Breast epithelium (tissue), 4 donors: ENCODE data around the gene HAND1. TPM values are rescaled to one million over a fixed set of nuclear protein-coding genes. Genes with fewer than 3 reads are reported as not detected.

ENCODE experiments used
- DNase-seq, 2 donors: peaks; one replicate each; pipeline ENCODE4 v3.0.0-alpha.2; 2019; ENCODE audit warnings: low spot score in 2 of 2
- H3K27ac ChIP-seq, 2 donors: fragments of 200-600 bp; sonication (generic) in 1 of 2; one replicate each; pipeline ENCODE4 v1.5.1; 2016 to 2019; ENCODE audit warnings: mild to moderate bottlenecking in 1 of 2
- H3K27me3 ChIP-seq, 2 donors: fragments of 200-600 bp; sonication (generic) in 1 of 2; one replicate each; pipeline versions ENCODE4 v1.5.1 to v1.6.0; 2017 to 2019; ENCODE audit warnings: control low read depth in 1 of 2, mild to moderate bottlenecking in 1 of 2
- H3K36me3 ChIP-seq: fragments of 200-600 bp; one replicate; pipeline ENCODE4 v1.5.1; 2019
- H3K4me1 ChIP-seq, 2 donors: fragments of 200-600 bp; sonication (generic); one replicate each; pipeline ENCODE4 v1.5.1; 2016 to 2019; ENCODE audit warnings: control low read depth in 1 of 2
- H3K4me3 ChIP-seq, 3 donors: fragments of 200-600 bp; sonication (generic); 1 replicate in 2 of 3; 2 replicates in 1 of 3; pipeline ENCODE4 v1.5.1; 2016 to 2019; ENCODE audit warnings: mild to moderate bottlenecking in 3 of 3, moderate library complexity in 2 of 3
- H3K9me3 ChIP-seq, 2 donors: fragments of 200-600 bp; sonication (generic) in 1 of 2; one replicate each; pipeline ENCODE4 v1.5.1; 2016 to 2019; ENCODE audit warnings: control low read depth in 1 of 2
- POLR2A ChIP-seq: fragments of 450-650 bp; IDR thresholded peaks from one replicate; pipeline ENCODE4 v1.6.1; 2016; ENCODE audit warnings: antibody characterized with exemption, mild to moderate bottlenecking, moderate library complexity
- POLR2AphosphoS5 ChIP-seq, 3 donors: sonication (generic); formaldehyde crosslinking; IDR thresholded peaks; one replicate each; pipeline ENCODE4 v1.6.1; 2017; ENCODE audit warnings: antibody characterized with exemption in 3 of 3
- intact Hi-C: fragments of 100-400 bp; cut with DNase I; formaldehyde crosslinking; loops from one replicate; pipeline ENCODE4 v1.15.1; 2023; ENCODE audit warnings: low total_unique reads
- total RNA-seq, 3 donors: library from RNA; depleted of rRNA; stranded (reverse); fragments of >200 nt; gene quantifications; one replicate each; pipeline ENCODE4 v1.1.0, GENCODE V29; 2016
- TF ChIP-seq, protein P1 (sequence below), 3 donors: fragments of 450-650 bp; IDR thresholded peaks; one replicate each; pipeline ENCODE4 v1.5.1; 2016 to 2017; ENCODE audit warnings: antibody characterized with exemption in 3 of 3, mild to moderate bottlenecking in 3 of 3, moderate library complexity in 3 of 3

HAND1 gene
- total RNA-seq, 3 donors from 2014 or later: 0.16 to 0.59 TPM; not detected in 1

DNA sequence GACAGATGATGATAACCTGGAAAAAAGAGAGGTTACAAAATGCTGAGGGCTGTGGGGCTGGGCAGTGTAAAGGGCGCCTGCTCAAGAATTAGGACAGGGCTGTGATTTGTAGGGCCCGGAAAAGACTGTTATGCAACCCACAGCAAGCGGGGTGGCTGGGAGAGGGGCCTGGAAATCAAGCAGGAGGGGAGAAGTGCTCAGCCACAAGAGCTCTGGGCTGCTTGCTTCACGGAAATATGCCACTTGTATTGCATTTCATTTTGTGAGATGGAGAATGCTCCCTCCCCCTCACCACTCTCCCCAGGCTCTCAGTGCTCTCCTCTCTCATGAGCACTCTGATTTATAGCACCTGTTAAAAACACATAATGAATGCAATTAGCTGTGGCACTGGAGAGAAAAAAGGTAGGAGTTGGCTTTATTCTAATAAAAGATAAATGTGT is 8.4 kb upstream of the HAND1 start:
- no peaks in the 10 kb centered on the region for H3K36me3 ChIP-seq
- H3K4me3 ChIP-seq: no peak overlapping the region
- intact Hi-C loops: no loop called here
- no peaks in the 10 kb centered on the region for H3K9me3 ChIP-seq
- no peak overlapping the region for H3K27ac ChIP-seq
- no peak for DNase-seq
- TF ChIP-seq POLR2AphosphoS5 (IDR thresholded peaks at IDR 0.05): no peak
- H3K4me1 ChIP-seq: no peaks in the 10 kb centered on the region
- peaks cover 10 to 87% of the 10 kb centered on the region in 2 donors for H3K27me3 ChIP-seq

DNA sequence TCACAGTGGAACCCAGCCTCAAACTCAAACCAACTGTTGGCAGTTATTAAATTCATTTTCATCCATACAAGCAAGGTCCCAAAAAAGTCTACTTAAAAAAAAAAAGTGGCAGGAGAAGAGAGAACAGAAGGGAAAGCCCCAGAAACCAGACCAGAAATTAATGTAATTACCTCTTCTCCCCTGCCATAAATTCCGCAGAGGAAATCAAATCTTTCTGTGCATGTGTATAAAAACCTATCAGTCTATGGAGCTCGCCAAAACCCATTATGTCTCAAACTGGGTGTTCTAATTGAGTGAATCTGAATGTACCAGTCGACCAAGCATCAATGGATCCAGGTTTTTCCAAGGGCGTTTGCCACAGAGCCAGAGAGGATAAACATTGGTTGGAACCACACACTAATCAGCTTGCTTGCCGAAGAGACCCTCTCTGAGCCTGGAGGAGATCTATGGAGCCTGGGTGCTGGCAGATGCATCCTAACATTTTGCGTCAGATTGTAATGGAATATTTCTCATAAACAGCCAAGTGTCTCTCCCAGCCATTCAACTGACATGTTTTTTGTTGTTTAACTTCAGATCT is 7.9 kb upstream of the HAND1 start:
- peaks cover 10 to 90% of the 10 kb centered on the region in 2 donors for H3K27me3 ChIP-seq
- TF ChIP-seq, protein P1, sequence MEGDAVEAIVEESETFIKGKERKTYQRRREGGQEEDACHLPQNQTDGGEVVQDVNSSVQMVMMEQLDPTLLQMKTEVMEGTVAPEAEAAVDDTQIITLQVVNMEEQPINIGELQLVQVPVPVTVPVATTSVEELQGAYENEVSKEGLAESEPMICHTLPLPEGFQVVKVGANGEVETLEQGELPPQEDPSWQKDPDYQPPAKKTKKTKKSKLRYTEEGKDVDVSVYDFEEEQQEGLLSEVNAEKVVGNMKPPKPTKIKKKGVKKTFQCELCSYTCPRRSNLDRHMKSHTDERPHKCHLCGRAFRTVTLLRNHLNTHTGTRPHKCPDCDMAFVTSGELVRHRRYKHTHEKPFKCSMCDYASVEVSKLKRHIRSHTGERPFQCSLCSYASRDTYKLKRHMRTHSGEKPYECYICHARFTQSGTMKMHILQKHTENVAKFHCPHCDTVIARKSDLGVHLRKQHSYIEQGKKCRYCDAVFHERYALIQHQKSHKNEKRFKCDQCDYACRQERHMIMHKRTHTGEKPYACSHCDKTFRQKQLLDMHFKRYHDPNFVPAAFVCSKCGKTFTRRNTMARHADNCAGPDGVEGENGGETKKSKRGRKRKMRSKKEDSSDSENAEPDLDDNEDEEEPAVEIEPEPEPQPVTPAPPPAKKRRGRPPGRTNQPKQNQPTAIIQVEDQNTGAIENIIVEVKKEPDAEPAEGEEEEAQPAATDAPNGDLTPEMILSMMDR (IDR thresholded peaks at IDR 0.05): no peak
- no peak for TF ChIP-seq POLR2A
- no peak for TF ChIP-seq POLR2AphosphoS5 (IDR thresholded peaks at IDR 0.05)
- H3K4me3 ChIP-seq: no peak overlapping the region
- no peaks in the 10 kb centered on the region for H3K4me1 ChIP-seq
- intact Hi-C loops: no loop called here
- no peak overlapping the region for H3K27ac ChIP-seq
- DNase-seq: no peak
- no peaks in the 10 kb centered on the region for H3K36me3 ChIP-seq
- no peaks in the 10 kb centered on the region for H3K9me3 ChIP-seq

DNA sequence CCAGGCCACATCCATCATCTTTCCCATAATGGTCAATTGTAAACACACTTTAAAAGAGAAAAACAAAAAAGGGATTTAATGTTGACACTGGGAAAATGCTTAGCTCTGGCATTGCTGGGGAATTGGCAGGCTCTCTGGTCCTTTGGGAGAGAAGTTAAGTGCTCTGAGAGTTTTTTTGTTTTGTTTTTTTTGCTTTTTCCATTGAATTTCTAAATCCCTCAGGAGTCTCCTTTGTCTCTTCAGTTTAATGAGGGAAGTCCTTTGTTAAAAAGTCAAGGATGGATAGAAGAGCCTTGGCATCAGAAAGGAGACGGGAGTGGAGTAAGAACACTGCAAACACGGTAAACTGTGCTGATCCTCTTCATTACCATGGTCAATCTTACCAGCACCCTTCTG is 7.1 kb upstream of the HAND1 start:
- TF ChIP-seq POLR2A (no peak), POLR2AphosphoS5 (IDR thresholded peaks at IDR 0.05) (no peak)
- TF ChIP-seq, protein P1 (IDR thresholded peaks at IDR 0.05): no peak
- no peak overlapping the region for H3K27ac ChIP-seq
- H3K27me3 ChIP-seq: peaks cover 10 to 90% of the 10 kb centered on the region in 2 donors
- H3K4me1 ChIP-seq: no peaks in the 10 kb centered on the region
- H3K9me3 ChIP-seq: no peaks in the 10 kb centered on the region
- no peaks in the 10 kb centered on the region for H3K36me3 ChIP-seq
- DNase-seq: no peak
- no peak overlapping the region for H3K4me3 ChIP-seq
- intact Hi-C loops: no loop called here

DNA sequence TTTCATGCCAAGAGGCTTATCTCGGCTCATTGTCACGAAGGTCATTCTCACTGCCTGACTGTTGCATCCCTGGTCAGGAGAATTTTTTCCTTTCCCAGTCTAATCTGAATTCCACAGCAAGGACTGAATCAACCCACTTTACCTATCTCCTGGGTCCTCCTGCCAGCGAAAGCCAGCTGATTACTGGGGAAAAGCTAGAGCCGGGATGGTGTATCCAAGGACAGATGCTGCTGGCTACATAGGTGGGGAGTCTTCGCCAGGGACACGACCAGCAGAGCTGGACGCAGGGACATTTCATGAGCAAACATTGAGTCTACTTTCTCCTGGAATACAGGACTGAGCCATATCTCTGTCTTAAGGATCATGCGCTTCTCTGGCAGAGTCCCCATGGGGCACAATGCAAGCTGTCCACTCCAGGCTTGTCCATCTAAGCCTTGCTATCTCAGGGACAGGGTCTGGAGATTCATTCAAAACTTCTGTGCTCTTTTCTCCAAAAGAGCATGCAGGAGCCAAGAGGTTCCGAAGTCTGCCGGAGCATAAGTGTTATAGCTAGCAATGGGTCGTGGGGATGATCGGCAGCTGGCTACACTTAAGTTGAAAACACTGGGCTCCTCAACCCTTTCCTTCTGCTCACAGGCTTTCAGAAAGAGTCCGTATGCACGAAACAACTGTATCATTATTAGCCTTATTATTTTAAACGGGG is 6.5 kb upstream of the HAND1 start:
- no peaks in the 10 kb centered on the region for H3K4me1 ChIP-seq
- H3K27me3 ChIP-seq: peaks cover 14 to 95% of the 10 kb centered on the region in 2 donors

DNA sequence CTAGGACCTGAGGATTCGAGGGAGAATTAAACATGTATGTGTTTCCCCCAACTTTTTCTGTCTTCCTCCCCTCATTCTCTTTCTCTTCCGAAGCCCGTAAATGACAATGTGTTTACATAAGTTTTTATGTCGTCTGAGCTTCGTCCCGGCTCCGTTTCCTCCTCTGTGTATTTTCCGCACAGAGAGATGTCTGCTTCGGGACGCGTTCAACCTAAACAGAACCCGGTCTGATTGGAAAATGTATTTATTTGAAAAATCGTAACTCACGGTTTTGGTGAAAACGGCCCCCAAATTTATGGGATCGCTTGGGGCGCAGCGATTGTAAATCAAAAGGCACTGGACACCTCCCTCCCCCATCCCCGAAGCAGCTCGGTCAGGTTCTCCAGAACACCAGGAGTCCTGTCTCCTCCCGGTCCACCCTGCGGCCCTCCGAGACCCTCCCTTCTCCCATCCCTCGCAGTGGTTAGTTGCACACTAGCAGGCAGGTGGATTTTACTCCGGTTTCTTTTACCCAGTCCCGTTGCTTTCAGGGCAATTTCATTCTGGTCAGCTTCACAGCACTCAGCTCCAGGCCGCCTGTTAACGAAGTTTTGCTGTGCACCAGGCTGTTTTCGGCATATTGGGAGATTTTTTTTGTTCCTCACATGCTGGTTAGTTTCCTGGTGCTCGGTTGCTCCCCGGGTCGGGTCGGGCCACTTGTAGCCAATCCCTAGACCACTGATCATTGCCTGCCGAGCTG is 5.8 kb upstream of the HAND1 start:
- peaks cover 14 to 100% of the 10 kb centered on the region in 2 donors for H3K27me3 ChIP-seq
- no peak for DNase-seq
- TF ChIP-seq POLR2AphosphoS5 (IDR thresholded peaks at IDR 0.05): no peak
- no peak for TF ChIP-seq POLR2A
- TF ChIP-seq, protein P1 (IDR thresholded peaks at IDR 0.05): no peak
- H3K4me1 ChIP-seq: no peaks in the 10 kb centered on the region
- intact Hi-C loops: loop anchor here (5.0 kb wide), 1 partner anchor 1312 kb away; no protein-coding TSS in a partner anchor
- no peak overlapping the region for H3K27ac ChIP-seq
- no peaks in the 10 kb centered on the region for H3K36me3 ChIP-seq
- H3K4me3 ChIP-seq: no peak overlapping the region
- no peaks in the 10 kb centered on the region for H3K9me3 ChIP-seq

More for the DNA sequence above, 6.5 kb upstream of the HAND1 start:
- Histone ChIP-seq H3K36me3 (no peaks in the 10 kb centered on the region), H3K9me3 (no peaks in the 10 kb centered on the region), H3K4me3 (no peak overlapping the region), H3K27ac (no peak overlapping the region)
- intact Hi-C loops: loop anchor here (5.0 kb wide), 1 partner anchor 1312 kb away; no protein-coding TSS in a partner anchor
- no peak for TF ChIP-seq POLR2A
- TF ChIP-seq, protein P1 (IDR thresholded peaks at IDR 0.05): no peak
- no peak for TF ChIP-seq POLR2AphosphoS5 (IDR thresholded peaks at IDR 0.05)
- DNase-seq: no peak
